HFF-Myc (cell line): ENCODE measurements around the gene TEX14.

Experiments used
- DNase-seq: peaks from one replicate; pipeline ENCODE4 v3.0.0-alpha.2; 2011; ENCODE audit warnings: low read depth; ENCODE audit errors: extremely low read depth
- H3K4me3 ChIP-seq: replicated peaks from 2 replicates; pipeline ENCODE4 v1.5.1; 2011; ENCODE audit warnings: low read depth, mild to moderate bottlenecking, control low read depth, low read length
- TF ChIP-seq, protein P1 (sequence below): IDR thresholded peaks from 2 replicates; pipeline ENCODE4 v1.5.1; 2012; ENCODE audit warnings: mild to moderate bottlenecking, low read depth, low read length, control low read depth; ENCODE audit errors: missing control alignments

TEX14 gene

DNA sequence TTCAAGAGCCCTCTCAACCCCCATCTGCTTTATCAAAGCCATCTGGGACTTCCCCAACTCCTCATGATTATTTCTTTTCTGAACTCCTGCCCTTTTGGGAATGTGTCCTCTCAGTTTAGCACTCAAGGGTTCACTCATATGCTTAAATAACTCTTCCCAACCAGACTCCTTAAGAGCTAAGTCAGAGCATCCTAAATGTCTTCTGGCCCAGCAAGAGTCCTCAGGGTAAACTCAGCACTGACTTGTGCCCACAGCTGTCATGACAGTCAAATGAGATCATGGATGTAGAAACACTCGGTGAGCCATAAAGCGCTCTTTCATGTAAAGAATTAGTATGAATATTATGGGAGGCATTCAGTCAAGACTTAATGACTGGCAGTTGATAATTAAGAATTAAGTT, 85.9 kb downstream of the TEX14 start:
- TF ChIP-seq, protein P1, sequence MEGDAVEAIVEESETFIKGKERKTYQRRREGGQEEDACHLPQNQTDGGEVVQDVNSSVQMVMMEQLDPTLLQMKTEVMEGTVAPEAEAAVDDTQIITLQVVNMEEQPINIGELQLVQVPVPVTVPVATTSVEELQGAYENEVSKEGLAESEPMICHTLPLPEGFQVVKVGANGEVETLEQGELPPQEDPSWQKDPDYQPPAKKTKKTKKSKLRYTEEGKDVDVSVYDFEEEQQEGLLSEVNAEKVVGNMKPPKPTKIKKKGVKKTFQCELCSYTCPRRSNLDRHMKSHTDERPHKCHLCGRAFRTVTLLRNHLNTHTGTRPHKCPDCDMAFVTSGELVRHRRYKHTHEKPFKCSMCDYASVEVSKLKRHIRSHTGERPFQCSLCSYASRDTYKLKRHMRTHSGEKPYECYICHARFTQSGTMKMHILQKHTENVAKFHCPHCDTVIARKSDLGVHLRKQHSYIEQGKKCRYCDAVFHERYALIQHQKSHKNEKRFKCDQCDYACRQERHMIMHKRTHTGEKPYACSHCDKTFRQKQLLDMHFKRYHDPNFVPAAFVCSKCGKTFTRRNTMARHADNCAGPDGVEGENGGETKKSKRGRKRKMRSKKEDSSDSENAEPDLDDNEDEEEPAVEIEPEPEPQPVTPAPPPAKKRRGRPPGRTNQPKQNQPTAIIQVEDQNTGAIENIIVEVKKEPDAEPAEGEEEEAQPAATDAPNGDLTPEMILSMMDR = no peak
- H3K4me3 ChIP-seq = no peak overlapping the region
- no peak for DNase-seq

- H3K4me3 ChIP-seq = no peak overlapping the region
- DNase-seq = no peak
- TF ChIP-seq, protein P1 = no peak
Observed at GRCh38 chr17:58605470-58605869, 86.4 kb downstream of the TEX14 start.

DNA sequence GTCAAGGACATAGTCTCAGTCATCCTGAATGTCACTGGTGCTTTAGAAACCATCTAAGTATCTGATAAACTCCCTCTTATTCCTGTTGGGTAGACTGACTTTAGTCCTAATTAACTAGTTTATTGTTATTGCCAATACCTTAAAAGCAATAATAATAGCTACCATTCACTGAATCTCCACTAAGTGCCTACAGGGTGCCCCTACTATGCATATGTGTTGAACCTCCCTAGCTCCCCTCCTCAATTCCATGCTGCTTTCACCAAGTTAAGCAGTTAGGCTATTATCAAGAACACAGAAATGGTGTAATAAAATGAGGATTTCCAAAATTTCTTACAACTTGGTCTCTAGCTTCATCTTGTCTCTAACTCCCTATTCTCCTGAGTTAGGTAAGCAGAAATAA, 89.9 kb downstream of the TEX14 start:
- TF ChIP-seq, protein P1 = no peak

GRCh38 chr17:58597371-58597770, 94.5 kb downstream of the TEX14 start:
- no peak for DNase-seq
- H3K4me3 ChIP-seq = no peak overlapping the region
- TF ChIP-seq, protein P1 = no peak

More for the DNA sequence above, 89.9 kb downstream of the TEX14 start:
- H3K4me3 ChIP-seq = no peak overlapping the region
- no peak for DNase-seq

- DNase-seq = no peak
- H3K4me3 ChIP-seq = no peak overlapping the region
- TF ChIP-seq, protein P1 = no peak
Observed at GRCh38 chr17:58595194-58595792, 96.6 kb downstream of the TEX14 start.

DNA sequence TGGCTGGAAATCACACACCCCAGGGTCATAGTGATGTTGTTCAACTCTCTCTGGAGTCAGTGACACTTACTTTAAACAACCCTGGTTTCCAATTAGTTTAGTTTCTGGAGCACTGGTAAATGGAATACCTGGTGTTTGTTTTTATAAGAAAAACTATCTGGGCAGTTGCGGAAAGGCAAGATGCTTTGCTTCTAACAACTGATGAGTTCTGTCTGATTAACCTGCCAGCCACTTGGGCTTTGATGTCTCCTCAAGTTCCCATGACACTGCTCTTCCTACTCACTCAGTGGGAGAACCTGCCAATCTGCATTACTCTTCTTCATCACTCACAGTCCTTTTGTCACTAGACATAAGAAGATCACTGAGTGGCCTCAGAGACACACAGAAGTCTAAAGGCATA, 98.7 kb downstream of the TEX14 start:
- H3K4me3 ChIP-seq = no peak overlapping the region
- no peak for DNase-seq
- TF ChIP-seq, protein P1 = no peak

- TF ChIP-seq, protein P1 = no peak
- DNase-seq = no peak
- H3K4me3 ChIP-seq = no peak overlapping the region
Observed at GRCh38 chr17:58591455-58591854, 100.4 kb downstream of the TEX14 start.
